GM23248 (cell line): ENCODE measurements around the gene SIGMAR1.

ENCODE experiments used
- EZH2 ChIP-seq: fragments of 200-600 bp; sonication (generic); IDR thresholded peaks from 2 replicates; pipeline ENCODE4 v1.6.1; 2018; ENCODE audit warnings: antibody characterized with exemption, mild to moderate bottlenecking; ENCODE audit not compliant: insufficient read depth, poor library complexity, severe bottlenecking
- EZH2phosphoT487 ChIP-seq: fragments of 200-600 bp; sonication (generic); IDR thresholded peaks from 2 replicates; pipeline ENCODE4 v1.6.1; 2018; ENCODE audit warnings: antibody characterized with exemption, moderate library complexity, mild to moderate bottlenecking, low read depth; ENCODE audit not compliant: insufficient read depth

GRCh38 chr9:34628656-34629490 is 8.7 kb downstream of the SIGMAR1 start, which contains the start of gene ARID3C:
- TF ChIP-seq EZH2: peak; percentile 93
- TF ChIP-seq EZH2phosphoT487: 0 out of 2 replicates have a peak, but pooled peaks have one; percentile 26
